ENCODE data around the gene ARMC9. TPM values are rescaled to one million over a fixed set of nuclear protein-coding genes. Genes with fewer than 3 reads are reported as not detected.
A peak's percentile ranks its signal among the peaks of the same experiment; 100 is the strongest.
"Not testable (repeated sequence)": the region's sequence is repeated elsewhere in the genome, so short reads cannot be mapped to it uniquely, and the experiment has no call there.

The ARMC9 gene
- total RNA-seq, 2 donors from 2014 or later = 6.9 to 10.1 TPM

GRCh38 chr2:231300722-231301076, 102.3 kb downstream of the ARMC9 start:
- H3K27me3 ChIP-seq = no peaks in the 10 kb centered on the region
- TF ChIP-seq POLR2A (IDR thresholded peaks at IDR 0.05) (no peak), CTCF (IDR thresholded peaks at IDR 0.05) (no peak)
- no peak for DNase-seq
- peaks cover 0 to 2% of the 10 kb centered on the region in 2 donors for H3K36me3 ChIP-seq (replicated peaks in 1 of 2; ENCODE audit: insufficient read depth in 1 of 2, low read depth in 2 of 2)
- H3K4me1 ChIP-seq = peaks cover 22% of the 10 kb centered on the region
- WGBS, 2 donors = 68 to 77% methylated on average over 3 of the region's 3 CpGs
- no peak overlapping the region for H3K4me3 ChIP-seq
- H3K27ac ChIP-seq = peak overlapping the region in 3 of 4 donors; percentile 23 to 73 (median 61)
- intact Hi-C loops (cut with DNase I) = no loop called here
- no peak for ATAC-seq
- H3K9me3 ChIP-seq = no peaks in the 10 kb centered on the region

GRCh38 chr2:231304259-231304658, 105.8 kb downstream of the ARMC9 start:
- H3K9me3 ChIP-seq; H3K36me3 ChIP-seq (replicated peaks in 1 of 2; ENCODE audit: insufficient read depth in 1 of 2, low read depth in 2 of 2); intact Hi-C loops (cut with DNase I); H3K4me3 ChIP-seq; DNase-seq; H3K27me3 ChIP-seq; ATAC-seq; H3K27ac ChIP-seq: not testable (repeated sequence)
- peaks cover 16% of the 10 kb centered on the region for H3K4me1 ChIP-seq
- WGBS, 2 donors = 88 to 93% methylated on average over 6 of the region's 6 CpGs

- intact Hi-C loops (cut with DNase I) = no loop called here
- Histone ChIP-seq H3K36me3 (replicated peaks in 1 of 2; ENCODE audit: insufficient read depth in 1 of 2, low read depth in 2 of 2) (no peaks in the 10 kb centered on the region), H3K9me3 (no peaks in the 10 kb centered on the region), H3K4me3 (no peak overlapping the region), H3K27ac (no peak overlapping the region), H3K4me1 (peaks cover 7% of the 10 kb centered on the region), H3K27me3 (no peaks in the 10 kb centered on the region)
- ATAC-seq = no peak
- no peak for DNase-seq
- 44 to 46% methylated on average over 5 of the region's 5 CpGs for WGBS, 2 donors
- TF ChIP-seq POLR2A (IDR thresholded peaks at IDR 0.05) (no peak), CTCF (IDR thresholded peaks at IDR 0.05) (no peak)
These were observed 106.8 kb downstream of the ARMC9 start for GRCh38 chr2:231305221-231305620.

- 70 to 74% methylated on average over 6 of the region's 6 CpGs for WGBS, 2 donors
- Histone ChIP-seq H3K9me3 (no peaks in the 10 kb centered on the region), H3K36me3 (replicated peaks in 1 of 2; ENCODE audit: insufficient read depth in 1 of 2, low read depth in 2 of 2) (no peaks in the 10 kb centered on the region), H3K27me3 (no peaks in the 10 kb centered on the region), H3K4me1 (no peaks in the 10 kb centered on the region), H3K27ac (no peak overlapping the region), H3K4me3 (no peak overlapping the region)
- intact Hi-C loops (cut with DNase I) = no loop called here
- ATAC-seq = peak; percentile 24
- TF ChIP-seq CTCF (IDR thresholded peaks at IDR 0.05) (no peak), POLR2A (IDR thresholded peaks at IDR 0.05) (no peak)
- DNase-seq = no peak
These were observed 108.5 kb downstream of the ARMC9 start for GRCh38 chr2:231306791-231307393.

- no peak for TF ChIP-seq CTCF (IDR thresholded peaks at IDR 0.05)
- TF ChIP-seq POLR2A (IDR thresholded peaks at IDR 0.05) = no peak
- H3K4me1 ChIP-seq = no peaks in the 10 kb centered on the region
- no peaks in the 10 kb centered on the region for H3K27me3 ChIP-seq
- H3K36me3 ChIP-seq (replicated peaks in 1 of 2; ENCODE audit: insufficient read depth in 1 of 2, low read depth in 2 of 2) = no peaks in the 10 kb centered on the region
- no peak overlapping the region for H3K4me3 ChIP-seq
- intact Hi-C loops (cut with DNase I) = no loop called here
- no peaks in the 10 kb centered on the region for H3K9me3 ChIP-seq
- DNase-seq (no peak), ATAC-seq (no peak)
- no peak overlapping the region for H3K27ac ChIP-seq
- 91 to 93% methylated on average over 6 of the region's 6 CpGs for WGBS, 2 donors
These were observed 109.8 kb downstream of the ARMC9 start for GRCh38 chr2:231308219-231308618.

Data from body of pancreas (tissue), 4 donors.